ENCODE data around the gene PCDHA5. TPM values are rescaled to one million over a fixed set of nuclear protein-coding genes. Genes with fewer than 3 reads are reported as not detected.
"Not testable (repeated sequence)": the region's sequence is repeated elsewhere in the genome, so short reads cannot be mapped to it uniquely, and the experiment has no call there.

The PCDHA5 gene
- total RNA-seq, 3 donors from 2014 or later (not counting 1 experiment from before 2014, with no cell fraction given): not detected

DNA sequence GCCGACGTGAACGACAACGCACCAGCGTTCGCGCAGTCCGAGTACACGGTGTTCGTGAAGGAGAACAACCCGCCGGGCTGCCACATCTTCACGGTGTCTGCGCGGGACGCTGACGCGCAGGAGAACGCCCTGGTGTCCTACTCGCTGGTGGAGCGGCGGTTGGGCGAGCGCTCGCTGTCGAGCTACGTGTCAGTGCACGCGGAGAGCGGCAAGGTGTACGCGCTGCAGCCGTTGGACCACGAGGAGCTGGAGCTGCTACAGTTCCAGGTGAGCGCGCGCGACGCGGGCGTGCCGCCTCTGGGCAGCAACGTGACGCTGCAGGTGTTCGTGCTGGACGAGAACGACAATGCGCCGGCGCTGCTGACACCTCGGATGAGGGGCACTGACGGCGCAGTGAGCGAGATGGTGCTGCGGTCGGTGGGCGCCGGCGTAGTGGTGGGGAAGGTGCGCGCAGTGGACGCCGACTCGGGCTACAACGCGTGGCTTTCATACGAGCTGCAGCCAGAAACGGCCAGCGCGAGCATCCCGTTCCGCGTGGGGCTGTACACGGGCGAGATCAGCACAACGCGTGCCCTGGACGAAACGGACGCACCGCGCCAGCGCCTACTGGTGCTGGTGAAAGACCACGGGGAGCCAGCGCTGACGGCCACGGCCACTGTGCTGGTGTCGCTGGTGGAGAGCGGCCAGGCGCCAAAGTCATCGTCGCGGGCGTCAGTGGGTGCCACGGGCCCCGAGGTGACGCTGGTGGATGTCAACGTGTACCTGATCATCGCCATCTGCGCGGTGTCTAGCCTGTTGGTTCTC is 28.6 kb downstream of the PCDHA5 start:
- H3K27me3 ChIP-seq (ENCODE audit: control insufficient read depth, insufficient read depth, low read length); ATAC-seq; intact Hi-C loops (cut with micrococcal nuclease); H3K9me3 Mint-ChIP-seq; H3K4me3 Mint-ChIP-seq; H3K27ac Mint-ChIP-seq; H3K36me3 Mint-ChIP-seq; H3K4me3 ChIP-seq (ENCODE audit: low read length); DNase-seq; H3K27me3 Mint-ChIP-seq (ENCODE audit: low read depth in 2 of 2); H3K27ac ChIP-seq (ENCODE audit: low read length); H3K4me1 ChIP-seq (ENCODE audit: control insufficient read depth, insufficient read depth, low read length); H3K36me3 ChIP-seq (ENCODE audit: control insufficient read depth, insufficient read depth, low read length); H3K4me1 Mint-ChIP-seq: not testable (repeated sequence)
- WGBS (ENCODE audit: insufficient coverage): 53% methylated on average over 101 of the region's 101 CpGs
- H3K9me3 ChIP-seq (ENCODE audit: control insufficient read depth, insufficient read depth, low read length): peaks cover 11% of the 10 kb centered on the region

DNA sequence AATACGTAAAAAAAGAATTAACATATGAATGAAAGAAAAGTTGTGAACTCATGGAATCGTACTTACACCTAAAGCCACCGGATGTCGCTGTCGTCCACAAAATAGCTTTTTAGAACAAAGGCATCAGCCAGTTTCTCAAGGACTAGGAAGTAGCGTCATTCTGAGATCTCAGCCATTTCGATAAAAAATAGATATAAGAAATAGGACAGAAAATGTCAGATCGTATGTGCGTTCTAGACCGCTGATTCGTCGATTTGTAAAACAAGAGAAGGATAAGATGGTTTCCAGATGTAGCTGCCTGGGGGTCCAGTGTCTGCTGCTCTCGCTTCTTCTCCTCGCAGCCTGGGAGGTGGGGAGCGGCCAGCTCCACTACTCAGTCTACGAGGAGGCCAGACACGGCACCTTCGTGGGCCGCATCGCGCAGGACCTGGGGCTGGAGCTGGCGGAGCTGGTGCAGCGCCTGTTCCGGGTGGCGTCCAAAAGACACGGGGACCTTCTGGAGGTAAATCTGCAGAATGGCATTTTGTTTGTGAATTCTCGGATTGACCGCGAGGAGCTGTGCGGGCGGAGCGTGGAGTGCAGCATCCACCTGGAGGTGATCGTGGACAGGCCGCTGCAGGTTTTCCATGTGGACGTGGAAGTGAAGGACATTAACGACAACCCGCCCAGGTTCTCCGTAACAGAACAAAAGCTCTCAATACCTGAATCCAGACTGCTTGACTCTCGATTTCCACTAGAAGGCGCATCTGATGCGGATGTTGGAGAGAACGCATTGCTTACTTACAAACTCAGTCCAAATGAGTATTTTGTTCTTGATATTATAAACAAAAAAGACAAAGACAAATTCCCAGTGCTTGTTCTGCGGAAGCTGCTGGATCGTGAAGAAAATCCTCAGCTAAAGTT is 34.6 kb downstream of the PCDHA5 start, which contains the start of gene PCDHA10:
TSS of gene PCDHA10 (plus strand) at position 126 of the 903 bp plus-strand sequence. CDS start at position 278, 152 bp downstream.
- Histone ChIP-seq H3K4me3 (ENCODE audit: low read length) (no peak within 1 kb of the TSS), H3K27me3 (ENCODE audit: control insufficient read depth, insufficient read depth, low read length) (peaks cover 4% of the 10 kb centered on the region), H3K27ac (ENCODE audit: low read length) (no peak within 1 kb of the TSS), H3K36me3 (ENCODE audit: control insufficient read depth, insufficient read depth, low read length) (no peaks in the 10 kb centered on the region), H3K4me1 (ENCODE audit: control insufficient read depth, insufficient read depth, low read length) (no peaks in the 10 kb centered on the region), H3K9me3 (ENCODE audit: control insufficient read depth, insufficient read depth, low read length) (peaks cover 20% of the 10 kb centered on the region)
- no peak for ATAC-seq
- TF ChIP-seq, protein P1, sequence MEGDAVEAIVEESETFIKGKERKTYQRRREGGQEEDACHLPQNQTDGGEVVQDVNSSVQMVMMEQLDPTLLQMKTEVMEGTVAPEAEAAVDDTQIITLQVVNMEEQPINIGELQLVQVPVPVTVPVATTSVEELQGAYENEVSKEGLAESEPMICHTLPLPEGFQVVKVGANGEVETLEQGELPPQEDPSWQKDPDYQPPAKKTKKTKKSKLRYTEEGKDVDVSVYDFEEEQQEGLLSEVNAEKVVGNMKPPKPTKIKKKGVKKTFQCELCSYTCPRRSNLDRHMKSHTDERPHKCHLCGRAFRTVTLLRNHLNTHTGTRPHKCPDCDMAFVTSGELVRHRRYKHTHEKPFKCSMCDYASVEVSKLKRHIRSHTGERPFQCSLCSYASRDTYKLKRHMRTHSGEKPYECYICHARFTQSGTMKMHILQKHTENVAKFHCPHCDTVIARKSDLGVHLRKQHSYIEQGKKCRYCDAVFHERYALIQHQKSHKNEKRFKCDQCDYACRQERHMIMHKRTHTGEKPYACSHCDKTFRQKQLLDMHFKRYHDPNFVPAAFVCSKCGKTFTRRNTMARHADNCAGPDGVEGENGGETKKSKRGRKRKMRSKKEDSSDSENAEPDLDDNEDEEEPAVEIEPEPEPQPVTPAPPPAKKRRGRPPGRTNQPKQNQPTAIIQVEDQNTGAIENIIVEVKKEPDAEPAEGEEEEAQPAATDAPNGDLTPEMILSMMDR (IDR thresholded peaks at IDR 0.05): no peak
- Mint-ChIP-seq H3K36me3 (no peaks in the 10 kb centered on the region), H3K27ac (no peak within 1 kb of the TSS), H3K4me1 (no peaks in the 10 kb centered on the region), H3K4me3 (no peak within 1 kb of the TSS), H3K9me3 (peaks cover 2 to 11% of the 10 kb centered on the region in 2 donors), H3K27me3 (ENCODE audit: low read depth in 2 of 2) (peaks cover 0 to 5% of the 10 kb centered on the region in 2 donors)
- intact Hi-C loops (cut with micrococcal nuclease): no loop called here
- WGBS (ENCODE audit: insufficient coverage): 33% methylated on average over 41 of the region's 44 CpGs
- DNase-seq: no peak

DNA sequence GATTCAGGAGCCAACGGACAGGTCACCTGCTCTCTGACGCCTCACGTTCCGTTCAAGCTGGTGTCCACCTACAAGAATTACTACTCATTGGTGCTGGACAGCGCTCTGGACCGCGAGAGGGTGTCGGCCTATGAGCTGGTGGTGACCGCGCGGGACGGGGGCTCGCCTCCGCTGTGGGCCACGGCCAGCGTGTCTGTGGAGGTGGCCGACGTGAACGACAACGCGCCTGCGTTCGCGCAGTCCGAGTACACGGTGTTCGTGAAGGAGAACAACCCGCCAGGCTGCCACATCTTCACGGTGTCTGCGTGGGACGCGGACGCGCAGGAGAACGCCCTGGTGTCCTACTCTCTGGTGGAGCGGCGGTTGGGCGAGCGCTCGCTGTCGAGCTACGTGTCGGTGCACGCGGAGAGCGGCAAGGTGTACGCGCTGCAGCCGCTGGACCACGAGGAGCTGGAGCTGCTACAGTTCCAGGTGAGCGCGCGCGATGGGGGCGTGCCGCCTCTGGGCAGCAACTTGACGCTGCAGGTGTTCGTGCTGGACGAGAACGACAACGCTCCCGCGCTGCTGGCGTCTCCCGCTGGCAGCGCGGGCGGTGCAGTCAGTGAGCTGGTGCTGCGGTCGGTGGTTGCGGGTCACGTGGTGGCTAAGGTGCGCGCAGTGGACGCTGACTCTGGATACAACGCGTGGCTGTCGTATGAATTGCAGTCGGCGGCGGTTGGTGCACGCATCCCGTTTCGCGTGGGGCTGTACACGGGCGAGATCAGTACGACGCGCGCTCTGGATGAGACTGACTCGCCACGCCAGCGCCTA is 36.0 kb downstream of the PCDHA5 start:
- no peaks in the 10 kb centered on the region for H3K36me3 Mint-ChIP-seq
- H3K36me3 ChIP-seq (ENCODE audit: control insufficient read depth, insufficient read depth, low read length): no peaks in the 10 kb centered on the region
- no peaks in the 10 kb centered on the region for H3K4me1 Mint-ChIP-seq
- H3K4me1 ChIP-seq (ENCODE audit: control insufficient read depth, insufficient read depth, low read length): no peaks in the 10 kb centered on the region
- intact Hi-C loops (cut with micrococcal nuclease): no loop called here
- peaks cover 2 to 11% of the 10 kb centered on the region in 2 donors for H3K9me3 Mint-ChIP-seq
- TF ChIP-seq, protein P1 (IDR thresholded peaks at IDR 0.05): no peak
- WGBS (ENCODE audit: insufficient coverage): 61% methylated on average over 94 of the region's 94 CpGs
- peaks cover 0 to 5% of the 10 kb centered on the region in 2 donors for H3K27me3 Mint-ChIP-seq (ENCODE audit: low read depth in 2 of 2)
- peaks cover 31% of the 10 kb centered on the region for H3K9me3 ChIP-seq (ENCODE audit: control insufficient read depth, insufficient read depth, low read length)
- no peak overlapping the region for H3K4me3 Mint-ChIP-seq
- peaks cover 4% of the 10 kb centered on the region for H3K27me3 ChIP-seq (ENCODE audit: control insufficient read depth, insufficient read depth, low read length)
- H3K27ac ChIP-seq (ENCODE audit: low read length): no peak overlapping the region
- no peak overlapping the region for H3K27ac Mint-ChIP-seq
- ATAC-seq (no peak), DNase-seq (no peak)
- H3K4me3 ChIP-seq (ENCODE audit: low read length): no peak overlapping the region
